Osteocyte (in vitro differentiated cells): Measurements from ENCODE around the gene CDC27. TPM values are rescaled to one million over a fixed set of nuclear protein-coding genes. Genes with fewer than 3 reads are reported as not detected.
"Not testable (repeated sequence)": the region's sequence is repeated elsewhere in the genome, so short reads cannot be mapped to it uniquely, and the experiment has no call there.

ENCODE experiments used
- DNase-seq: peaks from one replicate; pipeline ENCODE4 v3.0.0; 2021; ENCODE audit warnings: mixed read lengths; ENCODE audit not compliant: unreplicated experiment; ENCODE audit errors: extremely low spot score
- H3K27ac Mint-ChIP-seq: one replicate; pipeline ENCODE4 v1.8.0; 2021; ENCODE audit warnings: mild to moderate bottlenecking, mixed read lengths; ENCODE audit not compliant: unreplicated experiment
- H3K27me3 Mint-ChIP-seq: one replicate; pipeline ENCODE4 v1.8.0; 2021; ENCODE audit warnings: mixed read lengths; ENCODE audit not compliant: unreplicated experiment
- H3K36me3 Mint-ChIP-seq: one replicate; pipeline ENCODE4 v1.8.0; 2021; ENCODE audit warnings: mixed read lengths; ENCODE audit not compliant: unreplicated experiment
- H3K4me1 Mint-ChIP-seq: one replicate; pipeline ENCODE4 v1.8.0; 2021; ENCODE audit warnings: mixed read lengths; ENCODE audit not compliant: unreplicated experiment
- H3K4me3 Mint-ChIP-seq: one replicate; pipeline ENCODE4 v1.8.0; 2021; ENCODE audit warnings: mild to moderate bottlenecking, moderate library complexity, mixed read lengths; ENCODE audit not compliant: unreplicated experiment
- H3K9me3 Mint-ChIP-seq: one replicate; pipeline ENCODE4 v1.8.0; 2021; ENCODE audit warnings: mixed read lengths; ENCODE audit not compliant: unreplicated experiment
- total RNA-seq: library from RNA; stranded (reverse); gene quantifications from 2 replicates; pipeline ENCODE4 v1.2.1, GENCODE V29; 2021
- TF ChIP-seq, protein P1 (sequence below): fragments of 200-600 bp; sonication (generic); IDR thresholded peaks from 2 replicates; pipeline ENCODE4 v1.5.0; 2021; ENCODE audit warnings: antibody characterized with exemption, mild to moderate bottlenecking, moderate library complexity

The CDC27 gene
- total RNA-seq, 1 donor from 2014 or later = 112 TPM

DNA sequence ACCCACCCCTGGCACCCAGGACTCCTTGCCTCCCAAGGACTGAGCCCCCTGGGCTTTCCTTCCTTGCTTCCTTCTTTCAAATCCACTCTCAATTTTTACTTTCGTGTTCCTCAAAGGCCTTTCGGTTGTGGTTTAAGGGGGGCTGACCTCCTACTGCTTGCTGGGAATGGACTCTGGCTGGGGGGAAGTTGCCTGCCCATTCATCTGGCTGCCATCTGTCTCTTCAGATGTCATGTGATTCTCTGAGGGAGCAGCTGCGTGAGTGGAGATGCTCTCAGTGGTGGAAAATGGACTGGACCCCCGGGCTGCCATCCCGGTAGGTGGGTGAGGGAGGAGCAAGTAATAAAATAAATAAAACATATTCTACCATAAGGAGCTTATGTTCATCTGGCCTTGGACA, 116.2 kb downstream of the CDC27 start:
- H3K4me1 Mint-ChIP-seq = peaks cover 20% of the 10 kb centered on the region
- no peaks in the 10 kb centered on the region for H3K27me3 Mint-ChIP-seq
- DNase-seq = no peak
- H3K9me3 Mint-ChIP-seq = no peaks in the 10 kb centered on the region
- peak overlapping the region; percentile 74 for H3K27ac Mint-ChIP-seq
- TF ChIP-seq, protein P1, sequence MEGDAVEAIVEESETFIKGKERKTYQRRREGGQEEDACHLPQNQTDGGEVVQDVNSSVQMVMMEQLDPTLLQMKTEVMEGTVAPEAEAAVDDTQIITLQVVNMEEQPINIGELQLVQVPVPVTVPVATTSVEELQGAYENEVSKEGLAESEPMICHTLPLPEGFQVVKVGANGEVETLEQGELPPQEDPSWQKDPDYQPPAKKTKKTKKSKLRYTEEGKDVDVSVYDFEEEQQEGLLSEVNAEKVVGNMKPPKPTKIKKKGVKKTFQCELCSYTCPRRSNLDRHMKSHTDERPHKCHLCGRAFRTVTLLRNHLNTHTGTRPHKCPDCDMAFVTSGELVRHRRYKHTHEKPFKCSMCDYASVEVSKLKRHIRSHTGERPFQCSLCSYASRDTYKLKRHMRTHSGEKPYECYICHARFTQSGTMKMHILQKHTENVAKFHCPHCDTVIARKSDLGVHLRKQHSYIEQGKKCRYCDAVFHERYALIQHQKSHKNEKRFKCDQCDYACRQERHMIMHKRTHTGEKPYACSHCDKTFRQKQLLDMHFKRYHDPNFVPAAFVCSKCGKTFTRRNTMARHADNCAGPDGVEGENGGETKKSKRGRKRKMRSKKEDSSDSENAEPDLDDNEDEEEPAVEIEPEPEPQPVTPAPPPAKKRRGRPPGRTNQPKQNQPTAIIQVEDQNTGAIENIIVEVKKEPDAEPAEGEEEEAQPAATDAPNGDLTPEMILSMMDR = no peak
- no peaks in the 10 kb centered on the region for H3K36me3 Mint-ChIP-seq
- no peak overlapping the region for H3K4me3 Mint-ChIP-seq

GRCh38 chr17:47071171-47071570, 117.9 kb downstream of the CDC27 start:
- H3K4me1 Mint-ChIP-seq = peaks cover 32% of the 10 kb centered on the region
- H3K9me3 Mint-ChIP-seq, H3K4me3 Mint-ChIP-seq, H3K36me3 Mint-ChIP-seq, H3K27ac Mint-ChIP-seq, DNase-seq, H3K27me3 Mint-ChIP-seq: not testable (repeated sequence)

DNA sequence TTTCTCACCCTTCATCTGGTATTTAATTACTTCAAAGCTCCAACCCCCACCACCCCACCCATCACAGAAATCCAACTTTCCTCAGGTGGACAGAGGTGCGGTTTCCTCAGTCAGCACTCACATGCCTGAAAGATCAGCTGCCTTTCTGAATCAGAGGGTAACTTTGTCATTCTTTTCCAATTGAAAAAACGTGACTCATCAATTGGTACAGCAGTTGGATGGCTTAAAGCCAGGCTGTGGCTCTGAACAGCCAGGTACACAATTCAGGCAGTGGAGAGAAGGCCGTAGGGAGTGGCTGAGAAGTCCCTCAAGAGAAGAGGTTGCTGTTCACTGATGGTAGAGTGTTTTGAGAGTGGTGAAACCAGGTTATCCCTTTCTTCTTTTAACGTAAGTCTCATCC, 118.8 kb downstream of the CDC27 start:
- not testable (repeated sequence) for H3K36me3 Mint-ChIP-seq, H3K9me3 Mint-ChIP-seq, H3K4me3 Mint-ChIP-seq, DNase-seq, H3K27me3 Mint-ChIP-seq, H3K27ac Mint-ChIP-seq
- H3K4me1 Mint-ChIP-seq = peaks cover 36% of the 10 kb centered on the region

Other genes with a start within 250 kb of the CDC27 start
- gene RPRML, start 210.0 kb downstream of the CDC27 start, total RNA-seq = not detected in 2 replicates
- not detected in 2 replicates for gene MYL4, start 20.1 kb upstream of the CDC27 start, total RNA-seq
- gene ITGB3, start 64.5 kb upstream of the CDC27 start, total RNA-seq = 2.5 and 3.3 TPM in 2 replicates
- gene EFCAB13, start 134.7 kb upstream of the CDC27 start, total RNA-seq = 1.9 and 2.7 TPM in 2 replicates